ENCODE data around the gene TTLL9. TPM values are rescaled to one million over a fixed set of nuclear protein-coding genes. Genes with fewer than 3 reads are reported as not detected.

The TTLL9 gene
- total RNA-seq, 2 donors from 2014 or later: not detected

- Mint-ChIP-seq H3K27me3 (ENCODE audit: low read depth) (no peaks in the 10 kb centered on the region), H3K27ac (no peak overlapping the region), H3K36me3 (ENCODE audit: insufficient read depth in 2 of 2) (no peaks in the 10 kb centered on the region), H3K4me1 (ENCODE audit: low read depth) (no peaks in the 10 kb centered on the region), H3K9me3 (no peaks in the 10 kb centered on the region), H3K4me3 (no peak overlapping the region)
- ATAC-seq (replicated peaks in 1 of 2): no peak
- no peak for DNase-seq
These were observed 28.5 kb upstream of the TTLL9 start for GRCh38 chr20:31841928-31842327.

GRCh38 chr20:31842471-31843157, 27.8 kb upstream of the TTLL9 start:
- no peaks in the 10 kb centered on the region for H3K9me3 Mint-ChIP-seq
- no peaks in the 10 kb centered on the region for H3K27me3 Mint-ChIP-seq (ENCODE audit: low read depth)
- no peaks in the 10 kb centered on the region for H3K4me1 Mint-ChIP-seq (ENCODE audit: low read depth)
- H3K36me3 Mint-ChIP-seq (ENCODE audit: insufficient read depth in 2 of 2): no peaks in the 10 kb centered on the region
- DNase-seq (no peak), ATAC-seq (replicated peaks in 1 of 2) (no peak)
- H3K27ac Mint-ChIP-seq: no peak overlapping the region
- H3K4me3 Mint-ChIP-seq: no peak overlapping the region

- Mint-ChIP-seq H3K9me3 (no peaks in the 10 kb centered on the region), H3K4me1 (ENCODE audit: low read depth) (no peaks in the 10 kb centered on the region), H3K27me3 (ENCODE audit: low read depth) (no peaks in the 10 kb centered on the region), H3K36me3 (ENCODE audit: insufficient read depth in 2 of 2) (no peaks in the 10 kb centered on the region), H3K4me3 (no peak overlapping the region), H3K27ac (no peak overlapping the region)
- DNase-seq: no peak
- ATAC-seq (replicated peaks in 1 of 2): no peak
These were observed 27.1 kb upstream of the TTLL9 start for GRCh38 chr20:31843288-31843687.

- Mint-ChIP-seq H3K36me3 (ENCODE audit: insufficient read depth in 2 of 2) (no peaks in the 10 kb centered on the region), H3K4me3 (no peak overlapping the region), H3K27me3 (ENCODE audit: low read depth) (no peaks in the 10 kb centered on the region), H3K4me1 (ENCODE audit: low read depth) (no peaks in the 10 kb centered on the region), H3K27ac (no peak overlapping the region), H3K9me3 (no peaks in the 10 kb centered on the region)
- no peak for DNase-seq
- ATAC-seq (replicated peaks in 1 of 2): no peak
These were observed 26.6 kb upstream of the TTLL9 start for GRCh38 chr20:31843881-31844280.

GRCh38 chr20:31844737-31845299, 25.6 kb upstream of the TTLL9 start:
- Mint-ChIP-seq H3K4me1 (ENCODE audit: low read depth) (no peaks in the 10 kb centered on the region), H3K27me3 (ENCODE audit: low read depth) (peaks cover under 1% of the 10 kb centered on the region), H3K9me3 (no peaks in the 10 kb centered on the region), H3K36me3 (ENCODE audit: insufficient read depth in 2 of 2) (no peaks in the 10 kb centered on the region), H3K27ac (no peak overlapping the region), H3K4me3 (no peak overlapping the region)
- ATAC-seq (replicated peaks in 1 of 2): no peak
- no peak for DNase-seq

- peaks cover 7% of the 10 kb centered on the region for H3K27me3 Mint-ChIP-seq (ENCODE audit: low read depth)
- no peaks in the 10 kb centered on the region for H3K4me1 Mint-ChIP-seq (ENCODE audit: low read depth)
- no peak for ATAC-seq (replicated peaks in 1 of 2)
These were observed 25.1 kb upstream of the TTLL9 start, which contains the start of gene FOXS1 for GRCh38 chr20:31845300-31845863. FOXS1 (minus strand) TSS chr20:31845604; CDS start chr20:31845542, 62 bp downstream.

GRCh38 chr20:31846793-31847138, 23.7 kb upstream of the TTLL9 start:
- Mint-ChIP-seq H3K4me1 (ENCODE audit: low read depth) (no peaks in the 10 kb centered on the region), H3K9me3 (no peaks in the 10 kb centered on the region), H3K36me3 (ENCODE audit: insufficient read depth in 2 of 2) (no peaks in the 10 kb centered on the region), H3K27me3 (ENCODE audit: low read depth) (peaks cover 19% of the 10 kb centered on the region), H3K27ac (no peak overlapping the region), H3K4me3 (no peak overlapping the region)
- peak in 1 of 2 donors; percentile 7 for ATAC-seq (replicated peaks in 1 of 2)
- DNase-seq: no peak

More at GRCh38 chr20:31845300-31845863, 25.1 kb upstream of the TTLL9 start, which contains the start of gene FOXS1:
- H3K4me3 Mint-ChIP-seq: no peak within 1 kb of the TSS
- H3K36me3 Mint-ChIP-seq (ENCODE audit: insufficient read depth in 2 of 2): no peaks in the 10 kb centered on the region
- no peak for DNase-seq
- no peak within 1 kb of the TSS for H3K27ac Mint-ChIP-seq
- H3K9me3 Mint-ChIP-seq: no peaks in the 10 kb centered on the region

GRCh38 chr20:31848088-31848999, 22.1 kb upstream of the TTLL9 start:
- Mint-ChIP-seq H3K4me3 (no peak overlapping the region), H3K9me3 (no peaks in the 10 kb centered on the region), H3K27me3 (ENCODE audit: low read depth) (peaks cover 19% of the 10 kb centered on the region), H3K36me3 (ENCODE audit: insufficient read depth in 2 of 2) (no peaks in the 10 kb centered on the region), H3K4me1 (ENCODE audit: low read depth) (no peaks in the 10 kb centered on the region), H3K27ac (no peak overlapping the region)
- no peak for DNase-seq
- no peak for ATAC-seq (replicated peaks in 1 of 2)

GRCh38 chr20:31849306-31849930, 21.0 kb upstream of the TTLL9 start:
- no peaks in the 10 kb centered on the region for H3K9me3 Mint-ChIP-seq
- no peak overlapping the region for H3K27ac Mint-ChIP-seq
- peaks cover 19% of the 10 kb centered on the region for H3K27me3 Mint-ChIP-seq (ENCODE audit: low read depth)
- no peaks in the 10 kb centered on the region for H3K36me3 Mint-ChIP-seq (ENCODE audit: insufficient read depth in 2 of 2)
- no peak for ATAC-seq (replicated peaks in 1 of 2)
- H3K4me3 Mint-ChIP-seq: no peak overlapping the region
- H3K4me1 Mint-ChIP-seq (ENCODE audit: low read depth): no peaks in the 10 kb centered on the region
- DNase-seq: no peak

- no peaks in the 10 kb centered on the region for H3K4me1 Mint-ChIP-seq (ENCODE audit: low read depth)
- H3K27ac Mint-ChIP-seq: no peak overlapping the region
- ATAC-seq (replicated peaks in 1 of 2) (no peak), DNase-seq (no peak)
- peaks cover 19% of the 10 kb centered on the region for H3K27me3 Mint-ChIP-seq (ENCODE audit: low read depth)
- no peak overlapping the region for H3K4me3 Mint-ChIP-seq
- H3K36me3 Mint-ChIP-seq (ENCODE audit: insufficient read depth in 2 of 2): no peaks in the 10 kb centered on the region
- H3K9me3 Mint-ChIP-seq: no peaks in the 10 kb centered on the region
These were observed 19.0 kb upstream of the TTLL9 start for GRCh38 chr20:31851240-31851955.

- no peak overlapping the region for H3K4me3 Mint-ChIP-seq
- H3K36me3 Mint-ChIP-seq (ENCODE audit: insufficient read depth in 2 of 2): no peaks in the 10 kb centered on the region
- H3K27me3 Mint-ChIP-seq (ENCODE audit: low read depth): peaks cover 20% of the 10 kb centered on the region
- no peak overlapping the region for H3K27ac Mint-ChIP-seq
- no peaks in the 10 kb centered on the region for H3K9me3 Mint-ChIP-seq
- no peak for DNase-seq
- no peak for ATAC-seq (replicated peaks in 1 of 2)
- peaks cover 2% of the 10 kb centered on the region for H3K4me1 Mint-ChIP-seq (ENCODE audit: low read depth)
These were observed 17.0 kb upstream of the TTLL9 start for GRCh38 chr20:31853481-31853880.

- Mint-ChIP-seq H3K36me3 (ENCODE audit: insufficient read depth in 2 of 2) (no peaks in the 10 kb centered on the region), H3K4me3 (no peak overlapping the region)
- DNase-seq: no peak
These were observed 13.9 kb upstream of the TTLL9 start for GRCh38 chr20:31856516-31856915.

More at GRCh38 chr20:31856516-31856915, 13.9 kb upstream of the TTLL9 start:
- Mint-ChIP-seq H3K27ac (no peak overlapping the region), H3K27me3 (ENCODE audit: low read depth) (peaks cover 25% of the 10 kb centered on the region), H3K9me3 (no peaks in the 10 kb centered on the region), H3K4me1 (ENCODE audit: low read depth) (peaks cover 5% of the 10 kb centered on the region)
- no peak for ATAC-seq (replicated peaks in 1 of 2)
